HG02885 (cell line): ENCODE results near the gene C12orf43.

Experiments
- ATAC-seq: cut with Tn5 transposase; IDR thresholded peaks from one replicate; pipeline ENCODE4 v1.9.1; 2021; ENCODE audit warnings: mild to moderate bottlenecking; ENCODE audit not compliant: unreplicated experiment, poor library complexity

Gene C12orf43

GRCh38 chr12:121033625-121034349 is 17.5 kb upstream of the C12orf43 start:
- ATAC-seq, result no peak

- no peak for ATAC-seq
Measured at GRCh38 chr12:121030576-121031212, 14.4 kb upstream of the C12orf43 start.

- no peak for ATAC-seq
Measured at GRCh38 chr12:121026274-121027045, 10.2 kb upstream of the C12orf43 start.

DNA sequence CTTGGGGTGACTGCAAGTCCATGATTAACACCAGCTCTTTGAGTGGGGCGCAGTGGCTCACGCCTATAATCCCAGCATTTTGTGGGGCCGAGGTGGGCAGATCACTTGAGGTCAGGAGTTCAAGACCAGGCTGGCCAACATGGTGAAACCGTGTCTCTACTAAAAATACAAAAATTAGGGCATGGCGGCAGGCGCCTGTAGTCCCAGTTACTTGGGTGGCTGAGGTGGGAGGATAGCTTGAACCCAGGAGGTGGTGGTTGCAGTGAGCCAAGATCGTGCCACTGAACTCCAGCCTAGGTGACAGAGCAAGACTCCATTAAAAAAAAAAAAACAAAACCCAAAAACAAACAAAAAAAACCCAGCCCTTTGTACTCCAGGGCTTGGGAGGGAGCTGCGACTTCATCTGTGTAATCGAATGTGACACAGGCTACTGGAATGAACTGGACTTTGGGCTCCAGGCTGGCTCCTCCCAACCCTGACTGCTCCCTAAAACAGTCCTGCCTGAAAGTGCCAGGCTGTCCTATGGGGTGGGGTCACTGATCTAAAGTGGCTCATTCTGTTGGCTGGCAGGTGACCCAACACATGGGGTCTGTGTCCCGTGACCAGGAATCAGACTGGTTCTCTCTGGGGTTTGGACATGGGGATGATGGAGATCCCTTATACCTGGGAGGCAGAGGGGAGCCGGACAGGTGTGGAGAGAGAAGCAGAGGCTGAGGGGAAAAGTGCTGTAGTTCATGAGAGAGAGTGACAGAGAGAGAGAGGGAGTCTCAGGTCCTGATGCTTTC is 9.3 kb upstream of the C12orf43 start:
- no peak for ATAC-seq

- no peak for ATAC-seq
Measured at GRCh38 chr12:121023799-121024198, 7.5 kb upstream of the C12orf43 start.

DNA sequence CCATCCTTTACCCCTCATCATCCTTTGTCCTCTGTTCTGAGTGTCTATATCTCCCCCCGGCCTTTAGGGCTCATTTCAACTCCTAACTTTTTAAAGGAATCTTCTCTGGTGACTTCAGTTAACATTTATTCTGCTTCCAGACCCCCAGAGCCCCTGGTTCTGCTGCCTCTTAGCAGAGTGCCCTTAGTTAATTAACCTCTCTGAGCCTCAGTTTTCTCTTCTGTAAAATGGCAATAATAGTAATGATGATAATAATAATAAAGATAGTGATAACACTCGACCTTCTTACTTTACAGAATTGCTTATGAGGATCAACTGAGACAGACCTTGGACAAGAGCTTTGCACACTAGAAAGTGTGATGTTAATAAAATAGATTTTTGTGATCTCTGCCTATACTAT is 6.4 kb upstream of the C12orf43 start:
- ATAC-seq, result no peak

GRCh38 chr12:121021754-121022153 is 5.5 kb upstream of the C12orf43 start:
- no peak for ATAC-seq

DNA sequence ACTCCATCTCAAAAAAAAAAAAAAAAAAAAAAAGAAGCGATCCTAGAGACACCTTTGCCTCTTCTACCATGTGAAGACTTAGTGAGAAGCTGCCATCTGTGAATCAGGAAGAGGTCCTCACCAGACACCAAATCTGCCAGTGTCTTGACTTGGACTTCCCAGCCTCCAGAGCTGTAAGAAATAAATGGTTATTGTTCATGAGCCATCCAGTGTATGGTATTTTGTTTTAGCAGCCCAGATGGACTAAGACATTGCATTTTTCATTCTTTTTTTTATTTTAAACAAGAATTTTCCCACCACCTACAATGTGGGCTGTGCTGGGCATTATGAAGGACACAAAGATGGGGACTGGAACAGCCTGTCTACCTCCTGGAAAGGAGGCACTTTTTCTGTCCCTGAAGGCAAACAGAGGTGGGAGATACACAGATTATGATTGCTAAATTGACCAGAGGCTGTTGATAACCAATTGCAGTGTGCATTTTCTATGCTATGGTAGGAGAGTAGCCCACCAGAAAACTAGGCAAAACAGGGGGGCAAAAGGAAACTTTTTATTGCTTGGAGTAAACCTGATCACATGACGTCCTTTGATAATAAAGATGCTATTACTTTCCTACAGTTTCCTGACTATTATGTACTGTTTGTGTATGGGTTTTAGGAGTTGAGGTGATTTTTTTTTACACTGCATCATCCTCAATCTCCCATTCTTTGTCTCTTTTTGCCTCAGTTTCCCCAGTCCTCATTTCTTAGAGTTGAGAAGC is 2.8 kb upstream of the C12orf43 start:
- ATAC-seq, result no peak

DNA sequence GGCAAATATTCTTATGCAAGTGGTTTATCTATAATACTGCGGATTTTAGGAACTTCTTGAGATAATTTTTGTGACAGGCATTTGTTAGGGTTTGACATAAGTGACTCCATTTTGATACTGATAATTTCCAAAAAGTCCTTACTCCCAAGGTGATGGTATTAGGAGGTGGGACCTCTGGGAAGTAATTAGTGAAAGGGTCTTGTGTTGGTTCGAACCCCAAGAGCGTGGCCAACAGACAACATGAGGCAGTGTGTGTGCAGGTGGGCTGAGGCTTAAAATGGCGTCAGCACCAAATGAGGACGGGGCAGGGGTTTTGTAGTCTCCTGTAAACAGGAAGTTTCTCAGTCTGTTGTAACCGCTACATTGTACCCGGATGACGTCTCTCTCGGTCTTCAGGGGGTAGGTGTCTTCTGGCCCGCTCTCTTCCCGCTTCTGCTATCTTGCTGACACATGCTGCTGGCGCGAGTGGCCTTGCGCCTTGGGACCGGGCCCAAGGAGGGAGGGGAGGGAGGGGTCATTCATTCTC is 1.7 kb upstream of the C12orf43 start:
- no peak for ATAC-seq

DNA sequence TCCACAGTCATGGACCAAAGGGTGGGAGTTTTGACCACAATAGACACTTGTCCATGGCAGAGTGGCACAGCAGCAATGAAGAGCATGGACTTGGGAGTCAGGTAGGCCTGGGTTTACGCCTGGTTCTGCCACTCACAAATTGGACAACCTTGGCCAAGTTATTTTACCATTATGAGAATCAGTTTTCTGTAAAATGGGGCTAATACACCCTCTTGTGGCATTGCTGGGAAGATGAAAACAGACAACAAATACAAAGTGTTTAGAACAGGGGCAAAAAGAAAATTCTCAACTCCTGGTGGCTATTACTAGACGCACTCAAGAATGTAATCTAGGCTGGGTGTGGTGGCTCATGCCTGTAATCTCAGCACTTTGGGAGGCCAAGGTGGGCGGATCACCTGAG is 2.6 kb downstream of the C12orf43 start:
- no peak for ATAC-seq

GRCh38 chr12:121011820-121012219 is 4.5 kb downstream of the C12orf43 start:
- no peak for ATAC-seq

GRCh38 chr12:121010860-121011259 is 5.4 kb downstream of the C12orf43 start:
- ATAC-seq, result no peak

DNA sequence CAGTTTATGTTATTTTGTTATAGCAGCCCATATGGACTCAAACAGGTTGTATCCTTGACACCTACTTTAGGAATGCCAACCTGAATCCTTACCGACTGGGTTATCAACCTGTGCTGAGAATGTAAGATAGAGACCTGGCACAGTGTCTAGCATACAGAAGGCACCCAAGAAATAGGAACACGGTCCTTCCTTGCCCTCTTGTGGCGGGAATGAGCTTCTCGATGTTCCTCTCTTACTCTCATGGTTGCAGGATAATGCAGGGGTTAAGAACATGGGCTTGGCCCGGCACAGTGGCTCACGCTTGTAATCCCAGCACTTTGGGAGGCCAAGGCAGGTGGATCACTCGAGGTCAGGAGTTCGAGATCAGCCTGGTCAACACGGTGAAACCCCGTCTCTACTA is 6.5 kb downstream of the C12orf43 start:
- no peak for ATAC-seq

DNA sequence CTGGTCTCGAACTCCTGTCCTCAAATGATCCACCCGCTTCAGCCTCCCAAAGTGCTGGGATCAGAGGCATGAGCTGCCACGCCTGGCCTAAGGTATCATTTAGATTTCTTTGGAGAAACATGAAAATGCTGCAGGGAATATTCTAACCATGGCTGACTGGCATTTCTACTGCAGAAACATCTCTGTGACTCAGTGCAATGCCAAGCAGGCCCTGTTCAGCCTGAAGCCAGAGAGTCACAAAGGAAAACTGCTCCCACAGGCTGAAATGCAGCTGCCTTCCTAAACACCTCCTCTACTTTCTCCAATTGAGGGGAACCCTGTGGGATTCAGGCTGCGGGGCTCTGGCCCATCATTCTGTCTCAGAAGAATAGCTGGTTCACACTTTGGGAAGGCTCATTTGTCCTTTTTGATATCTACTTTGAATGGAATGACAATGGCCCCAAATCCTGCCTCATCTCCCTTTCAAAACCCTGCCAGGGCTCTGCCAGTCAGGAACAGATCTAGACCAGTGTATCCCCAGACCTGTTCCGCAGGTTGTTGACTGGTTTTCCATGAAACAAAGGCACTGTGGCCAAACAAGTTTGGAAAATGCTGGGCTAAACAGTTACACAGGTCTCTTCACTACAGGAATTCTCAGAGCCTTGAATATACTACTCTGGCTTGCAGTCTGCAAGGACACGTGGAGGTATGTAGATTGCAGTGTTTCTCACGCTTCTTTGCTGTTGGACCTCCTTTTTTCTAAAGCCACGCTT is 7.8 kb downstream of the C12orf43 start:
- no peak for ATAC-seq

- ATAC-seq, result no peak
Measured at GRCh38 chr12:121005346-121005815, 10.9 kb downstream of the C12orf43 start.

DNA sequence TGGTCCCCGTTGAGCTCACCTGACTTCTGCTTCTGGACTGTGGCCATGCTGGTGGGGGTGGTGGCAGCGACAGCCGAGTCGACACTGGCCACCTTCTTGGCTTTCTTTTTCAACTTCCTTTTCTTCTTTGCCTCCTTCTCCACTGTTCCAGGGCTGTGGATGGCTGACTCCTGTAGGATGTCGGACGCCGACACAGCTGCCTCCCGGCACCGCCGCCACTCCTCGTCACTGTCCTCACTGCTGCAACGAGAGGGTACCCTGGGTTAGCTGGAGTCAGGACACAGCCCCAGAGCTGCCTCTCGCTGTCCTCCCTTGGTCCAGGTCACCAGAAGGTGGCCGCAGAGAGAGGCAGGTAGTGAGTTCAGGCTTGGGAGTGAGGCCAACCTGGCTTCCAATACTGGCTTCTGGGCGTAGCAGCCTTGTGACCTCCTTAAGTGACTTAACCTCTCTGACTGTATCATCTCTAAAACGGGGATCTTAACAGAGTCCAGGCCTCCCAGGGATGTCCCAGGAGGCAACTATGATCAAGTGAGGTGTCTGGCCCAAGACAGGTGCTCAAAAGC is 12.0 kb downstream of the C12orf43 start:
- ATAC-seq, result no peak

GRCh38 chr12:121003650-121004049 is 12.6 kb downstream of the C12orf43 start:
- ATAC-seq, result no peak

DNA sequence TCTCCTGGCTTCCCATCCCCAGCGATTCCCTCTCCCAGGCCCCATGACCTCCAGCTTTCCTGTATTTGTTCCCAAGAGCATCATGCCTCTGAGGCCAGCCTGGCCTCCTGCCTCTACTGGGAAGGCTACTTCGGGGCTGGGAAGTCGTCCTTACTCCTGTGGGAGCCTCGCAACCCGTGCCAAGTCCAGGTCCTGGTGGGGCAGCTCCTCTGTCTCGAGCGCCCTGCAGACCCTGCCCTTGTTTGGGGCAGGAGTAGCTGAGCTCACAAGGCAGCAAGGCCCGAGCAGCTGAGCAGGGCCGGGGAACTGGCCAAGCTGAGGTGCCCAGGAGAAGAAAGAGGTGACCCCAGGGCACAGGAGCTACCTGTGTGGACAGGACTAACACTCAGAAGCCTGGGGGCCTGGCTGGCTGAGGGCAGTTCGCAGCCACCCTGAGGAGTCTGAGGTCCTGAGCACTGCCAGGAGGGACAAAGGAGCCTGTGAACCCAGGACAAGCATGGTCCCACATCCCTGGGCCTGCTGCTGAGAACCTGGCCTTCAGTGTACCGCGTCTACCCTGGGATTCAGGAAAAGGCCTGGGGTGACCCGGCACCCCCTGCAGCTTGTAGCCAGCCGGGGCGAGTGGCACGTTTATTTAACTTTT is 14.3 kb downstream of the C12orf43 start:
- no peak for ATAC-seq
